Spleen (tissue), 11 donors: Measurements from ENCODE around the gene SNF8. TPM values are rescaled to one million over a fixed set of nuclear protein-coding genes. Genes with fewer than 3 reads are reported as not detected.

Source experiments
- DNase-seq: peaks from one replicate; pipeline ENCODE4 v3.0.0-alpha.2; 2020
- H3K27ac ChIP-seq, 8 donors: fragments of 200-600 bp; sonication (generic) in 7 of 8; 1 replicate in 4 of 8; 2 replicates in 4 of 8; pipeline versions ENCODE4 v1.5.0 to v1.8.0; 2016 to 2021; ENCODE audit warnings: inconsistent platforms in 4 of 8, mild to moderate bottlenecking in 4 of 8, moderate library complexity in 1 of 8
- H3K27me3 ChIP-seq, 7 donors: fragments of 200-600 bp; sonication (generic) in 6 of 7; replicated peaks in 1 of 7; 1 replicate in 4 of 7; 2 replicates in 3 of 7; pipeline versions ENCODE4 v1.5.0 to v1.8.0; 2016 to 2021; ENCODE audit warnings: inconsistent platforms in 3 of 7, mild to moderate bottlenecking in 1 of 7
- H3K36me3 ChIP-seq, 6 donors: fragments of 200-600 bp; sonication (generic) in 5 of 6; 1 replicate in 4 of 6; 2 replicates in 2 of 6; pipeline versions ENCODE4 v1.5.0 to v1.8.0; 2016 to 2021; ENCODE audit warnings: inconsistent platforms in 2 of 6
- H3K4me1 ChIP-seq, 6 donors: fragments of 200-600 bp; sonication (generic) in 5 of 6; 1 replicate in 3 of 6; 2 replicates in 3 of 6; pipeline versions ENCODE4 v1.5.0 to v1.8.0; 2016 to 2021; ENCODE audit warnings: inconsistent platforms in 3 of 6
- H3K4me3 ChIP-seq, 8 donors: fragments of 200-600 bp; sonication (generic) in 7 of 8; 1 replicate in 4 of 8; 2 replicates in 4 of 8; pipeline versions ENCODE4 v1.5.0 to v1.8.0; 2016 to 2021; ENCODE audit warnings: inconsistent platforms in 4 of 8, mild to moderate bottlenecking in 4 of 8, moderate library complexity in 2 of 8
- H3K9me3 ChIP-seq, 8 donors: fragments of 200-600 bp; sonication (generic) in 7 of 8; 1 replicate in 4 of 8; 2 replicates in 4 of 8; pipeline versions ENCODE4 v1.5.0 to v1.8.0; 2016 to 2021; ENCODE audit warnings: inconsistent platforms in 4 of 8
- POLR2A ChIP-seq, 3 donors: fragments of 450-650 bp; IDR thresholded peaks; one replicate each; pipeline ENCODE4 v1.5.1; 2017; ENCODE audit warnings: antibody characterized with exemption in 3 of 3, mild to moderate bottlenecking in 1 of 3
- POLR2AphosphoS5 ChIP-seq, 3 donors: sonication (generic); formaldehyde crosslinking; IDR thresholded peaks; one replicate each; pipeline ENCODE4 v1.5.1; 2017; ENCODE audit warnings: antibody characterized with exemption in 3 of 3
- WGBS, 5 donors: extraction: QIAGEN DNeasy Blood & Tissue Kit in 3 of 5; methylation state at CpG; one replicate each; pipeline versions ENCODE4 v1.1.5 to v1.1.7; 2013 to 2018; 5-methylcytosine and 5-hydroxymethylcytosine counted together
- intact Hi-C: fragments of 100-400 bp; cut with DNase I; formaldehyde crosslinking; loops from one replicate; pipeline ENCODE4 v1.15.0; 2023; ENCODE audit warnings: low total_unique reads
- polyA plus RNA-seq, 3 donors: library from polyadenylated mRNA; stranded (reverse); fragments of 200-250 nt; gene quantifications; one replicate each; pipeline ENCODE4 v1.2.1, GENCODE V29; 2013
- total RNA-seq, 7 donors: library from RNA; depleted of rRNA in 3 of 7; stranded (reverse); fragments of >200 nt in 3 of 7; fragmentation: NEBNext Ultra II Directional in 4 of 7; extraction: Animal tissue kit (Norgen Biotek cat#: 25700) in 4 of 7; gene quantifications; one replicate each; pipeline versions ENCODE4 v1.1.0 to v1.2.1, GENCODE V29; 2016 to 2021
- TF ChIP-seq, protein P1 (sequence below), 11 experiments: fragments of 200-600 bp in 7 of 11; fragments of 450-650 bp in 4 of 11; sonication (generic) in 4 of 11; IDR thresholded peaks in 8 of 11; conservative IDR thresholded peaks in 3 of 11; 1 replicate in 7 of 11; 2 replicates in 4 of 11; pipeline versions ENCODE4 v1.4.0 to v1.8.0; 2016 to 2021; ENCODE audit warnings: antibody characterized with exemption in 11 of 11, inconsistent platforms in 4 of 11, mild to moderate bottlenecking in 1 of 11
- donor health status: healthy with polysubstance abuse.
- donor health status: DM: no; HTN: no; CAD: no; lungs with moderate emphysema.
- donor health status: DM: no; HTN: no; CAD: no.
- donor health status: Bipolar disorder and iron deficiency.
- donor health status: healthy.
- donor health status: DM: no; HTN: no; CAD: no.
- donor health status: DM: yes; HTN: yes; CAD: no.

The SNF8 gene
- total and polyA plus RNA-seq, 10 donors, result 55.9 to 129 (median 77.7) TPM

DNA sequence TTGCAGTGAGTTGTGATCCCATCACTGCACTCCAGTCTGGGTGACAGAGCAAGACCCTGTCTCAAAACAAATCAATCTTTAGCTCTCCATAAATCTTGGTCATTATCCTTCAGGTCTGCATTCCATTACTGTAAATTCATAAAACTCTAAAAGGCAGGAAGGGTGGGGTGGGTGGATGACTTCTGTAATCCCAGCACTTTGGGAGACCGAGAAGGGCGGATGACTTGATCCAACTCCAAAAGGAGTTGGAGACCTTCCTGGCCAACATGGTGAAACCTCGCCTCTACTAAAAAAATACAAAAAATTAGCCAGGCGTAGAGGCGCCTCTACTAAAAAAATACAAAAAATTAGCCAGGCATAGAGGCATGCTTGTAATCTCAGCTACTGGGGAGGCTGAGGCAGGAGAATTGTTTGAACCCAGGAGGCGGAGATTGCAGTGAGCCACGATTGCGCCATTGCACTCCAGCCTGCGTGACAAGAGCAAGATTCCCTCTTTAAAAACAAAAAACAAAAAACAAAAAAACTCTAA lies 38.6 kb downstream of the SNF8 start:
- H3K27ac ChIP-seq, result no peak overlapping the region
- no peaks in the 10 kb centered on the region for H3K27me3 ChIP-seq
- WGBS, 5 donors, result 80 to 90% (median 85%) methylated on average over 9 of the region's 9 CpGs
- no peak for DNase-seq
- no peak overlapping the region for H3K4me3 ChIP-seq
- no peak for TF ChIP-seq POLR2AphosphoS5 (IDR thresholded peaks at IDR 0.05)
- no peak for TF ChIP-seq POLR2A (IDR thresholded peaks at IDR 0.05)
- TF ChIP-seq, protein P1, sequence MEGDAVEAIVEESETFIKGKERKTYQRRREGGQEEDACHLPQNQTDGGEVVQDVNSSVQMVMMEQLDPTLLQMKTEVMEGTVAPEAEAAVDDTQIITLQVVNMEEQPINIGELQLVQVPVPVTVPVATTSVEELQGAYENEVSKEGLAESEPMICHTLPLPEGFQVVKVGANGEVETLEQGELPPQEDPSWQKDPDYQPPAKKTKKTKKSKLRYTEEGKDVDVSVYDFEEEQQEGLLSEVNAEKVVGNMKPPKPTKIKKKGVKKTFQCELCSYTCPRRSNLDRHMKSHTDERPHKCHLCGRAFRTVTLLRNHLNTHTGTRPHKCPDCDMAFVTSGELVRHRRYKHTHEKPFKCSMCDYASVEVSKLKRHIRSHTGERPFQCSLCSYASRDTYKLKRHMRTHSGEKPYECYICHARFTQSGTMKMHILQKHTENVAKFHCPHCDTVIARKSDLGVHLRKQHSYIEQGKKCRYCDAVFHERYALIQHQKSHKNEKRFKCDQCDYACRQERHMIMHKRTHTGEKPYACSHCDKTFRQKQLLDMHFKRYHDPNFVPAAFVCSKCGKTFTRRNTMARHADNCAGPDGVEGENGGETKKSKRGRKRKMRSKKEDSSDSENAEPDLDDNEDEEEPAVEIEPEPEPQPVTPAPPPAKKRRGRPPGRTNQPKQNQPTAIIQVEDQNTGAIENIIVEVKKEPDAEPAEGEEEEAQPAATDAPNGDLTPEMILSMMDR (IDR thresholded peaks at IDR 0.05 in 8 of 11, conservative IDR thresholded peaks at IDR 0.05 in 3 of 11), result no peak
- intact Hi-C loops, result no loop called here
- peaks cover 0 to 14% (median 7%) of the 10 kb centered on the region in 6 donors for H3K36me3 ChIP-seq
- H3K4me1 ChIP-seq, result peaks cover 19 to 34% (median 28%) of the 10 kb centered on the region in 6 donors
- H3K9me3 ChIP-seq, result no peaks in the 10 kb centered on the region

DNA sequence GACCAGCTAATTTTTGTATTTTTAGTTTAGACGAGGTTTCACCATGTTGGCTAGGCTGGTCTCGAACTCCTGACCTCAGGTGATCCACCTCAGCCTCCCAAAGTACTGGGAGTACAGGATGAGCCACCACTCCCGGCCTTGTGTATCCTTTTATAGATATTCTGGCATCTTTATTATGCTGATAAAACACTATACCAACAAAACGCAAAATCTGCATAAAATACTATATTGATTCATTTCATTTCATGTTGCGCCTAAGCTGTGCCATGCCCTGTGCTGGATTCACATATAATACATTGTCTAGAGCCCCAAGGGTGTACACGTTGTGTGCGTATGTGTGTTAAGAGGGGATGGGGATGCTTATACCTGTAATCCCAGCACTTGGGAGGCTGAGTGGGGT lies 40.2 kb downstream of the SNF8 start:
- no peaks in the 10 kb centered on the region for H3K36me3 ChIP-seq
- TF ChIP-seq POLR2AphosphoS5 (IDR thresholded peaks at IDR 0.05) (no peak), POLR2A (IDR thresholded peaks at IDR 0.05) (no peak)
- TF ChIP-seq, protein P1 (IDR thresholded peaks at IDR 0.05 in 8 of 11, conservative IDR thresholded peaks at IDR 0.05 in 3 of 11), result no peak
- intact Hi-C loops, result no loop called here
- no peak overlapping the region for H3K27ac ChIP-seq
- WGBS, 5 donors, result 90 to 96% (median 93%) methylated on average over 7 of the region's 7 CpGs
- H3K27me3 ChIP-seq, result no peaks in the 10 kb centered on the region
- DNase-seq, result no peak
- peaks cover 7 to 17% (median 12%) of the 10 kb centered on the region in 6 donors for H3K4me1 ChIP-seq
- H3K9me3 ChIP-seq, result no peaks in the 10 kb centered on the region
- H3K4me3 ChIP-seq, result no peak overlapping the region

DNA sequence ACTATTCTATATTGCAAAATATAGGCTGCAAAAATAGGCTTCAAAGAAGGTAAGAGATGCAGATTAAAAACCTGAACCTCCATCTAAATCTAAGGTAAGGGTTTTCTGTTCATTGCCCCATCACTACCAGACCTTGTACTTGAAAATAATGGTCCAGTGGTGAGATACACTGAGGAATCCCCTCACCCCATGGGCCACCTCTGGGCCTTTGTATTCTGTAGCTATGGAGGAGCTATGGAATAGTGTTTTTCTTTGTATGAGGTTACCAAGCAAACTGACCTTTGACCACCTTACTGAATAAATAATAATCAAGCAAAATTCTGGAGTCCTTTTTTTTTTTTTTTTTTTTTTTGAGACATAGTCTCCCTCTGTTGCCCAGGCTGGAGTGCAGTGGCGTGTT lies 41.2 kb downstream of the SNF8 start:
- intact Hi-C loops, result no loop called here
- TF ChIP-seq POLR2AphosphoS5 (IDR thresholded peaks at IDR 0.05) (no peak), POLR2A (IDR thresholded peaks at IDR 0.05) (no peak)
- TF ChIP-seq, protein P1 (IDR thresholded peaks at IDR 0.05 in 8 of 11, conservative IDR thresholded peaks at IDR 0.05 in 3 of 11), result no peak
- H3K27ac ChIP-seq, result no peak overlapping the region
- WGBS, 5 donors, result 90 to 100% (median 95%) methylated on average over 1 of the region's 1 CpG
- no peaks in the 10 kb centered on the region for H3K9me3 ChIP-seq
- peaks cover 0 to 2% (median under 1%) of the 10 kb centered on the region in 6 donors for H3K36me3 ChIP-seq
- H3K4me1 ChIP-seq, result peaks cover 4 to 12% (median 8%) of the 10 kb centered on the region in 6 donors
- no peak overlapping the region for H3K4me3 ChIP-seq
- no peak for DNase-seq
- no peaks in the 10 kb centered on the region for H3K27me3 ChIP-seq

DNA sequence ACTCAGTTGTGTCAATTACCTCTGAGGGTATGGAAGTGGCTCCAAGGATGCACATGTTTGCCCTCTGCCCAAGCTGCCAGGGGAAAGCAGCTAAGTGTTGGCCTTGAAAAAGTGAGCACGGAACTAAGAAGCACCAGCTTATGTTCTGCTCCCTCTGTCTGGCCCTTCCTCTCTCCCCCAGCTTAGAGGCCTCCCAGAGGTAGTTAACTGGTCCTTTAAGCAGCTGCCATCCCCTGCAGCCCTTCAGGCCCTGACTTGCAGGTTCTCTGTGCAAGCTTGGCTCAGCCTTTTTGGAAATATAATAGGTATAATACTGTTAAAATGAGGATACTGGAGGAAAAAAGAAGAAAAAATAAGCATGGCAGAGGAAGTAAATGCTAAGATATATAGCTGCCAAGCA lies 43.4 kb downstream of the SNF8 start:
- no peaks in the 10 kb centered on the region for H3K4me1 ChIP-seq
- no peak overlapping the region for H3K4me3 ChIP-seq
- intact Hi-C loops, result no loop called here
- H3K27me3 ChIP-seq, result no peaks in the 10 kb centered on the region
- no peak for DNase-seq
- TF ChIP-seq POLR2AphosphoS5 (IDR thresholded peaks at IDR 0.05), result no peak
- TF ChIP-seq POLR2A (IDR thresholded peaks at IDR 0.05), result no peak
- TF ChIP-seq, protein P1 (IDR thresholded peaks at IDR 0.05 in 8 of 11, conservative IDR thresholded peaks at IDR 0.05 in 3 of 11), result no peak
- H3K36me3 ChIP-seq, result peaks cover 0 to 24% (median 2%) of the 10 kb centered on the region in 6 donors
- no peak overlapping the region for H3K27ac ChIP-seq
- 67 to 86% (median 77%) methylated on average over 1 of the region's 1 CpG for WGBS, 5 donors
- no peaks in the 10 kb centered on the region for H3K9me3 ChIP-seq
